ENCODE measurements around the gene TMC6. TPM values are rescaled to one million over a fixed set of nuclear protein-coding genes. Genes with fewer than 3 reads are reported as not detected.

The TMC6 gene
- total RNA-seq, 3 donors from 2014 or later, result 18.6 to 45.9 (median 28.4) TPM

DNA sequence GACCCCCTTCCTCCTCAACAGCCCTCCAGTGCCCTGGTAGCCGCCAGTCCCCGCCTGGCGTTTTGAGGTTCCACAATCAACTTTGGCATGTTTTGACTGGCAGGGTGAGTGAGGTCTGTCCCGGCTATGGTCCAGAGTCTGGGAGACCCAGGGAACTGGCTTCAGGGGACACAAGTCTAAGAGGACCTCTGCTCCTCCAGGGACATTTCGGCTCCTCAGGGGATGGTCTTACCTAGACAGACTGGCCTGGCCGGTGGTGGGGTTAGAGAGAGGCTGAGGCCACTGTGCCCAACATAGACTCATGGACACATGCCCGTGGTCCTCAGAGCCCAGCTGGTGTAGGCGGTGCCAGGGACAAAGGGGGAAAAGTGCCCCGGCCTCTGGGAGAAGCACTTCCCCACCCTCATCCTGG is 4.2 kb upstream of the TMC6 start:
- DNase-seq (ENCODE audit: low spot score in 2 of 2), result no peak
- Histone ChIP-seq H3K4me1 (peaks cover 0 to 5% of the 10 kb centered on the region in 2 donors), H3K4me3 (peak overlapping the region in 1 of 3 donors; percentile 47), H3K27ac (peak overlapping the region; percentile 64 to 74), H3K9me3 (no peaks in the 10 kb centered on the region), H3K27me3 (no peaks in the 10 kb centered on the region), H3K36me3 (no peaks in the 10 kb centered on the region)
- TF ChIP-seq CTCF (IDR thresholded peaks at IDR 0.05) (no peak), POLR2AphosphoS5 (IDR thresholded peaks at IDR 0.05) (no peak), POLR2A (IDR thresholded peaks at IDR 0.05) (no peak)
- intact Hi-C loops (cut with DNase I; ENCODE audit: low total_unique reads), result no loop called here

DNA sequence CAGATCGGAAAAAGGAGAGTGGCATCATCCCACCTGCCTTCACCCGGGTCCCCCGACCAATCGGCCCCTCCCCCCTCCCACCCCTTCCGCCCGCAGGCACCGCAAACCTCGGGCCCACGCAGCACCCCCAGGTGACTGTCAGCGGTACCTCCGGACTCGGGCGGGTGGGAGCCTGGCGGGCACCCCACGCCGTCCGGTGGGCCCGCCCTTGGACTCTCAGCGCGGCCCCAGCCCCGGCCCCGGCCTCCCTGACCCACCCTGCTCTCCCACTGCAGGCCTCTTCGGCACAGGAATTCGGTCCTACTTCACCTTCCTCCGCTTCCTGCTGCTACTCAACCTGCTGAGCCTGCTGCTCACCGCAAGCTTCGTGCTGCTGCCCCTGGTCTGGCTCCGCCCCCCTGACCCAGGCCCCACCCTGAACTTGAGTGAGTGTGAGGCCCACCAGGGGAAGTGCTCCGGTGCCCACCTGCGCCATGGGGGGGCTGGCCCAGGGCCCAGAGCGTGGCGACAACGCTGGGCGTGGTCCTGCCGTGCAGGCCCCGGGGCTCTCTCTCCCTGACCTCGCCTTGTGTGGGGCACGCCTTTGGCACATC is 3.6 kb upstream of the TMC6 start:
- intact Hi-C loops (cut with DNase I; ENCODE audit: low total_unique reads), result no loop called here
- Histone ChIP-seq H3K27me3 (no peaks in the 10 kb centered on the region), H3K36me3 (no peaks in the 10 kb centered on the region), H3K4me3 (peak overlapping the region; percentile 22 to 65 (median 47)), H3K9me3 (no peaks in the 10 kb centered on the region), H3K27ac (peak overlapping the region; percentile 64 to 74), H3K4me1 (peaks cover 0 to 5% of the 10 kb centered on the region in 2 donors)
- peak in 1 of 2 donors; percentile 69 for DNase-seq (ENCODE audit: low spot score in 2 of 2)
- TF ChIP-seq POLR2A (IDR thresholded peaks at IDR 0.05) (no peak), CTCF (IDR thresholded peaks at IDR 0.05) (no peak), POLR2AphosphoS5 (IDR thresholded peaks at IDR 0.05) (no peak)

DNA sequence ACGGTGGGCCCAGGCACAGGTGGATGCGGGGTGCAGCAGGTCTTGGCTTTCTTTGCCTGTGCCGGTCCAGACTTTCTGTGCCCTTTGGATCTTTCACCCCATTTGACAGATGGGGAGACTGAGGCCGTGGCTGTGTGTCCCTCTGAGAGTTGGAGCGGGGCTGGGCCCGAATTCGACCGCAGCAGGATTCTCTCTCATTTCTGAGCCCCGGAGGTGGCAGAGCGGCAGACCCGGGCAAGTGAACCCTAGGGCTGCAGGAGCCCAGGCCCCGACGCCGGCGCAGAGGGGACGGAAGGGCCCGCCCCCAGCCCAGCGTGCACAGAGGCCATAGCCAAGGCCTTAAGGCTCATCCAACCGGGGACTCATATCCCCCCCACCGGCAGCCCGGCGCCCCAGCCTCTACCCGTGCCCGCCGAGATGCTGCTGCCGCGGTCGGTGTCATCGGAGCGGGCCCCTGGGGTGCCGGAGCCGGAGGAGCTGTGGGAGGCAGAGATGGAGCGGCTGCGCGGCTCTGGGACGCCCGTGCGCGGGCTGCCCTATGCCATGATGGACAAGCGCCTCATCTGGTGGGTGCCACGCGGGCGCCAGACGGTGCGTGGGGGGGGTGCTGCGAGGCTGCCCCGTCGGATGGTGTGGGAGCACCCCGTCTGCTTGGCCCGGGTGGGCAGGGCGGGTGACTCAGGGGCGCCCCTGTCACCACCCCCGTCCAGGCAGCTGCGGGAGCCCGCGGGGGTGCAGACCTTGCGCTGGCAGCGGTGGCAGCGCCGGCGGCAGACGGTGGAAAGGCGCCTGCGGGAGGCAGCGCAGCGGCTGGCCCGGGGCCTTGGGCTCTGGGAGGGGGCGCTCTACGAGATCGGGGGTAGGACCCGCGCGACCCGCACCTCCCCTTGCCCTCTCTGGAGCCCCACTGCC is 2.9 kb upstream of the TMC6 start:
- H3K4me3 ChIP-seq, result peak overlapping the region; percentile 22 to 65 (median 47)
- no peaks in the 10 kb centered on the region for H3K36me3 ChIP-seq
- H3K27me3 ChIP-seq, result no peaks in the 10 kb centered on the region

DNA sequence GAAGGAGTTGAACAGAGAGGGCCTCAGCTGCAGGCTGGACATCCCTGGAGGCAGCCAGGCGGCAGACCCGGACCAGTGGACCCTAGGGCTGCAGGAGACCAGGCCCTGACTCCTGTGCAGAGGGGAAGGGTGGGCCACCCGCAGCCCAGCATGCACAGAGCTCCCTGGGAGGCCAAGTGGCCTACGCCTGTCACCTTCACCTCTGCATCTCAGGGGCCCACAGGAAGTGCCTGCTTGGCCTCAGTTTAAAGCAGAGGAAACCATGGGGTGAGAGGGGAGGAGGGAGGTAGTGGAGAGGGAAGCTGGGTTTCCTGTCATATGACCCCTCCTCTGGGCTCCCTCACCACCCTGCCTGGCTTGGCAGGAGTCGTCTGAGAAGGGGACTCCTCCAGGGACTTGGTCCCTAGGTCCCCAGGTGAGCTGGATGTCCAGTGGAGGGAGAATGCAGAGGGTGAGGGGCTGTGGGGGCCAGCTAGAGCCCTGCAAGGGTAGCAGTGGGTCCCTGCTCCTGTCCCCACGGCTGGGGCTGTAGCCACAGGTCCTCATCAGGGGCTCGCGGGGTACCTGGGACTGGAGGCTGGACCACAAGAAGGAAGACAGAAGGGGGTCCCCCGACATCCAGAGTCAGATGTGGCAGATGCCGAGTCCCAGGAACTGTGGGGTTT is 2.0 kb upstream of the TMC6 start, which contains the start of gene TMC8:
Gene TMC8 (plus strand): TSS at position 335 of the 665 bp plus-strand sequence. CDS start 818 bp downstream, outside the sequence.
- peaks cover 0 to 5% of the 10 kb centered on the region in 2 donors for H3K4me1 ChIP-seq
- TF ChIP-seq POLR2AphosphoS5 (IDR thresholded peaks at IDR 0.05) (peak in 1 of 3 donors; percentile 25), CTCF (IDR thresholded peaks at IDR 0.05) (no peak), POLR2A (IDR thresholded peaks at IDR 0.05) (no peak)
- peak within 1 kb of the TSS; percentile 90 for H3K27ac ChIP-seq
- H3K27me3 ChIP-seq, result no peaks in the 10 kb centered on the region
- intact Hi-C loops (cut with DNase I; ENCODE audit: low total_unique reads), result no loop called here
- no peaks in the 10 kb centered on the region for H3K36me3 ChIP-seq
- H3K4me3 ChIP-seq, result peak within 1 kb of the TSS; percentile 22 to 65 (median 47)
- no peak for DNase-seq (ENCODE audit: low spot score in 2 of 2)
- H3K9me3 ChIP-seq, result no peaks in the 10 kb centered on the region

More for the DNA sequence above, 2.9 kb upstream of the TMC6 start:
- Histone ChIP-seq H3K4me1 (peaks cover 0 to 5% of the 10 kb centered on the region in 2 donors), H3K27ac (peak overlapping the region; percentile 74 to 90), H3K9me3 (no peaks in the 10 kb centered on the region)
- DNase-seq (ENCODE audit: low spot score in 2 of 2), result no peak
- intact Hi-C loops (cut with DNase I; ENCODE audit: low total_unique reads), result no loop called here
- TF ChIP-seq CTCF (IDR thresholded peaks at IDR 0.05) (no peak), POLR2AphosphoS5 (IDR thresholded peaks at IDR 0.05) (no peak), POLR2A (IDR thresholded peaks at IDR 0.05) (no peak)

All from breast epithelium (tissue), 4 donors.